ENCODE results near the gene RIMBP2. TPM values are rescaled to one million over a fixed set of nuclear protein-coding genes. Genes with fewer than 3 reads are reported as not detected.

RIMBP2 gene
- total and polyA plus RNA-seq, 7 experiments from 2014 or later: 0.05 TPM; not detected in 6

DNA sequence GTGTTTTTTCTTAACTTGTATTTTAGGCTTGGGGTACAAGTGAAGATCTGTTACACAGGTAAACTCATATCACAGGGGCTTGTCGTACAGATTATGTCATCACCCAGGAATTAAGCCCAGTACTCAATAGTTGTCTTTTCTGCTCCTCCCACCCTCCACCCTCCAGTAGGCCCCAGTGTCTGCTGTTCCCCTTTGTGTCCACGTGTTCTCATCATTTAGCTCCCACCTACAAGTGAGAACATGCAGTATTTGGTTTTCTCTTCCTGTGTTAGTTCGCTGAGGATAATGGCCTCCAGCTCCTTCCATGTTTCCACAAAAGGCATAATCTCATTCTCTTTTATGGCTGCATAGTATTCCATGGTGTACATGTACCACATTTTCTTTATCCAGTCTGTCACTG, 166.7 kb downstream of the RIMBP2 start:
- H3K4me3 Mint-ChIP-seq: no peak overlapping the region
- H3K4me1 Mint-ChIP-seq: no peaks in the 10 kb centered on the region
- H3K9me3 Mint-ChIP-seq: peaks cover 0 to 36% (median 6%) of the 10 kb centered on the region in 11 donors
- intact Hi-C loops (cut with micrococcal nuclease): no loop called here
- Histone ChIP-seq H3K36me3 (ENCODE audit: control insufficient read depth in 2 of 3, insufficient read depth in 3 of 3, low read length in 3 of 3) (no peaks in the 10 kb centered on the region), H3K27me3 (ENCODE audit: control insufficient read depth in 2 of 2, insufficient read depth in 2 of 2, low read length in 2 of 2) (no peaks in the 10 kb centered on the region), H3K27ac (ENCODE audit: low read depth, low read length) (no peak overlapping the region), H3K9me3 (ENCODE audit: control insufficient read depth in 2 of 3, low read length in 3 of 3) (no peaks in the 10 kb centered on the region), H3K4me3 (ENCODE audit: low read length) (no peak overlapping the region), H3K4me1 (ENCODE audit: control insufficient read depth in 2 of 2, insufficient read depth in 2 of 2, low read length in 2 of 2) (no peaks in the 10 kb centered on the region)
- ChIA-PET CTCF (no interaction called here), POLR2A (no interaction called here)
- peaks cover 0 to 4% (median 0%) of the 10 kb centered on the region in 5 donors for H3K36me3 Mint-ChIP-seq
- H3K27me3 Mint-ChIP-seq: peaks cover 0 to 19% (median 6%) of the 10 kb centered on the region in 5 donors
- H3K27ac Mint-ChIP-seq: no peak overlapping the region
- DNase-seq: no peak
- ATAC-seq: no peak

DNA sequence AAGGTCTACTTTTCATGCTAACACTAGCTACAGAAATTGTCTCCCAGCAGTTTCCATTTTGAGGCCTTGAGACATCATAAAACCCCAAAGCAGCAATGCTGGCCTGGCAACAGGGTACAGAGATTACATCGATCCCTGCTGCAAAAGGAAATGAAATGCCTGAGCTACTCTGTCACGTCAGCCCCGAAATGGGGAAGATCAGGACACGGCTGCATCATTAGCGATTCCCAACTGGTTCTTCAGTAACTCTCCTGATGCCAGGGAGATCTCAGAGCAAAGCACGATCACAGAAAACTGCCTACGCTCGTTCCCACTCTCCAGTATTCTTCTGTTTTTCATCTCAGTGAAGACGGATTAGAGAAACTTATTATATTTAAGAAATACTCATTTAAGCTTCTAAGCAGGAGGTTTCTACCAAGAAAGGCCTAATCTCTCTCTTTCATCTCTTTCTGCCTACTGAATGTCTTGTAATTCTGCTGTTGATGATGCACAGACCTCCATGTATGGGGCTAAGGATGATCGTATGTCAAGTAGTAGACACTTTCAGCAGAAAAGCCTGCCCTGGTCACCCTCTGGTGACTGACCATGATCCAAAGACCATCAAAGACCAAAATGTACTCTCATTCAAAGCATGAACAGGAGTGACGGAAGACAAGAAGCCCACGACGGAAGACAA, 168.5 kb downstream of the RIMBP2 start:
- CTCF ChIA-PET: no interaction called here

DNA sequence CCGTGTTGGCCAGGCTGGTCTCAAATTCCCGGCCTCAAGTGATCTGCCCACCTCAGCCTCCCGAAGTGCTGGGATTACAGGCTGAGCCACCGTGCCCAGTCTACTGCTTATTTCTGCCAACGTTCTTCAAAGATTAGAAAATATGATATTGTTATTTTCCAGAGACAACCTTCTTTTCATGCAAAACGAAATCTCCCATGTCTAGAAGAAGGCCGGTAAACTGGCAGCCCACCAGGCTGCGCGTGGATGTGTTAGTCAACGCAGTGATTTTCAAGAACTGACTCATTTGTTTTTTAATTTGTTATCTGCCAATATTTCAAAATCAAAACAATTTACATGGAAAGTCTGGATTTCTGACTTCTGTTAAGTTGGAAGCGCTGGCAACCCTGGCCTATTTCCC, 169.6 kb downstream of the RIMBP2 start:
- POLR2A ChIA-PET: no interaction called here
- Mint-ChIP-seq H3K27ac (no peak overlapping the region), H3K36me3 (peaks cover 0 to 4% (median 0%) of the 10 kb centered on the region in 5 donors), H3K4me3 (no peak overlapping the region), H3K9me3 (peaks cover 3 to 40% (median 7%) of the 10 kb centered on the region in 11 donors), H3K27me3 (peaks cover 0 to 12% (median 6%) of the 10 kb centered on the region in 5 donors), H3K4me1 (no peaks in the 10 kb centered on the region)
- ATAC-seq: no peak
- no peak for DNase-seq
- Histone ChIP-seq H3K9me3 (ENCODE audit: control insufficient read depth in 2 of 3, low read length in 3 of 3) (peaks cover 0 to 3% (median 0%) of the 10 kb centered on the region in 3 experiments), H3K36me3 (ENCODE audit: control insufficient read depth in 2 of 3, insufficient read depth in 3 of 3, low read length in 3 of 3) (no peaks in the 10 kb centered on the region), H3K4me3 (ENCODE audit: low read length) (no peak overlapping the region), H3K4me1 (ENCODE audit: control insufficient read depth in 2 of 2, insufficient read depth in 2 of 2, low read length in 2 of 2) (no peaks in the 10 kb centered on the region), H3K27me3 (ENCODE audit: control insufficient read depth in 2 of 2, insufficient read depth in 2 of 2, low read length in 2 of 2) (no peaks in the 10 kb centered on the region), H3K27ac (ENCODE audit: low read depth, low read length) (no peak overlapping the region)
- CTCF ChIA-PET: no interaction called here
- intact Hi-C loops (cut with micrococcal nuclease): no loop called here

More for the DNA sequence above, 168.5 kb downstream of the RIMBP2 start:
- POLR2A ChIA-PET: no interaction called here
- Mint-ChIP-seq H3K27me3 (peaks cover 0 to 15% (median 6%) of the 10 kb centered on the region in 5 donors), H3K36me3 (peaks cover 0 to 4% (median 0%) of the 10 kb centered on the region in 5 donors), H3K4me3 (no peak overlapping the region), H3K4me1 (no peaks in the 10 kb centered on the region), H3K27ac (no peak overlapping the region), H3K9me3 (peaks cover 0 to 40% (median 6%) of the 10 kb centered on the region in 11 donors)
- Histone ChIP-seq H3K27me3 (ENCODE audit: control insufficient read depth in 2 of 2, insufficient read depth in 2 of 2, low read length in 2 of 2) (no peaks in the 10 kb centered on the region), H3K9me3 (ENCODE audit: control insufficient read depth in 2 of 3, low read length in 3 of 3) (peaks cover 0 to 3% (median 0%) of the 10 kb centered on the region in 3 experiments), H3K36me3 (ENCODE audit: control insufficient read depth in 2 of 3, insufficient read depth in 3 of 3, low read length in 3 of 3) (no peaks in the 10 kb centered on the region), H3K4me3 (ENCODE audit: low read length) (no peak overlapping the region), H3K27ac (ENCODE audit: low read depth, low read length) (no peak overlapping the region), H3K4me1 (ENCODE audit: control insufficient read depth in 2 of 2, insufficient read depth in 2 of 2, low read length in 2 of 2) (no peaks in the 10 kb centered on the region)
- no peak for ATAC-seq
- intact Hi-C loops (cut with micrococcal nuclease): no loop called here
- no peak for DNase-seq

DNA sequence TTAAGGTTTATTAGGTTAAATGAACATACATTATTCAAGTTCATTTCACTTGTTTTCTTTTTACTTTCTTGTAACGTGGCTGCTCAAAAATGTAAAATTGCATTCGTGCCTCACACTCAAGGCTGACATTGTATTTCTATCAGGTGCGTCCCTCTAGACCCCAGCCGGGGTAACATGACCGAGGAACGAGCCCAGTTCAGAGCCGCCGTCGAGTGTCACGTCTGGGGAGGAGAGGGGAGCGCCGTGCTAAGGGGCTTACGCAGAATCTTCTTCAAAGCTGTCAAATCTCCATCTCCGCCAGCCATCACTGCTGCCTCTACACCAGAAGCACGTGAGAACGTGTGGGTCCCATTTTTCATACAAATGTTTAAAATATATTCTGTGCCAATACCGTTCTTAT, 170.6 kb downstream of the RIMBP2 start:
- Histone ChIP-seq H3K4me1 (ENCODE audit: control insufficient read depth in 2 of 2, insufficient read depth in 2 of 2, low read length in 2 of 2) (no peaks in the 10 kb centered on the region), H3K27ac (ENCODE audit: low read depth, low read length) (no peak overlapping the region), H3K9me3 (ENCODE audit: control insufficient read depth in 2 of 3, low read length in 3 of 3) (peaks cover 0 to 3% (median 0%) of the 10 kb centered on the region in 3 experiments), H3K27me3 (ENCODE audit: control insufficient read depth in 2 of 2, insufficient read depth in 2 of 2, low read length in 2 of 2) (no peaks in the 10 kb centered on the region), H3K4me3 (ENCODE audit: low read length) (no peak overlapping the region), H3K36me3 (ENCODE audit: control insufficient read depth in 2 of 3, insufficient read depth in 3 of 3, low read length in 3 of 3) (no peaks in the 10 kb centered on the region)
- H3K27me3 Mint-ChIP-seq: peaks cover 0 to 12% (median 6%) of the 10 kb centered on the region in 5 donors
- no peak overlapping the region for H3K4me3 Mint-ChIP-seq
- H3K4me1 Mint-ChIP-seq: no peaks in the 10 kb centered on the region
- POLR2A ChIA-PET: no interaction called here
- no peak for DNase-seq
- H3K27ac Mint-ChIP-seq: no peak overlapping the region
- H3K36me3 Mint-ChIP-seq: no peaks in the 10 kb centered on the region
- intact Hi-C loops (cut with micrococcal nuclease): no loop called here
- peaks cover 2 to 34% (median 12%) of the 10 kb centered on the region in 11 donors for H3K9me3 Mint-ChIP-seq
- ATAC-seq: no peak
- CTCF ChIA-PET: no interaction called here

DNA sequence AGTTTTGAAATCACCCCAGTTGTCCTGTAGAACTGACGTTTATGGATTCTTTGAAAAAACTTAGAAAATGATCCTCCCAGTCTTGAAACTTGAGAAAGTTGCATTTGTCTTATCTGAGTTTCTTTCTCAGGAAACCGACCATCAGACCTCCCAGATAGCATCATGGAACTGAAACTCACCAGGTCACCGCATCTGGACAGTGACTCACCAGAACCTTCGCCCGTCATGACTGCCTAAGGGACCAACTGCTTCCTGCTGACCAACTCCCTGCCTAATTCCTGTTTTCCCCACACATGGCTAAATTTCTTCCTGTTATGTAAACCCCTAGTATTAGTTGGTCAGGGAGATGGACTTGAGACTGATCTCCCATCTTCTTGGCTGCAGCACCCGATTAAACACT, 175.7 kb downstream of the RIMBP2 start:
- POLR2A ChIA-PET: no interaction called here
- no peak overlapping the region for H3K27ac ChIP-seq (ENCODE audit: low read depth, low read length)
- ATAC-seq: no peak
- Mint-ChIP-seq H3K27ac (no peak overlapping the region), H3K4me1 (no peaks in the 10 kb centered on the region), H3K4me3 (no peak overlapping the region), H3K27me3 (peaks cover 0 to 5% (median 0%) of the 10 kb centered on the region in 5 donors), H3K9me3 (peaks cover 2 to 33% (median 13%) of the 10 kb centered on the region in 11 donors), H3K36me3 (peaks cover 0 to 4% (median 0%) of the 10 kb centered on the region in 5 donors)
- no peaks in the 10 kb centered on the region for H3K4me1 ChIP-seq (ENCODE audit: control insufficient read depth in 2 of 2, insufficient read depth in 2 of 2, low read length in 2 of 2)
- no peaks in the 10 kb centered on the region for H3K36me3 ChIP-seq (ENCODE audit: control insufficient read depth in 2 of 3, insufficient read depth in 3 of 3, low read length in 3 of 3)
- H3K4me3 ChIP-seq (ENCODE audit: low read length): no peak overlapping the region
- intact Hi-C loops (cut with micrococcal nuclease): no loop called here
- DNase-seq: no peak
- H3K27me3 ChIP-seq (ENCODE audit: control insufficient read depth in 2 of 2, insufficient read depth in 2 of 2, low read length in 2 of 2): no peaks in the 10 kb centered on the region
- peaks cover 0 to 3% (median 0%) of the 10 kb centered on the region in 3 experiments for H3K9me3 ChIP-seq (ENCODE audit: control insufficient read depth in 2 of 3, low read length in 3 of 3)
- CTCF ChIA-PET: no interaction called here

DNA sequence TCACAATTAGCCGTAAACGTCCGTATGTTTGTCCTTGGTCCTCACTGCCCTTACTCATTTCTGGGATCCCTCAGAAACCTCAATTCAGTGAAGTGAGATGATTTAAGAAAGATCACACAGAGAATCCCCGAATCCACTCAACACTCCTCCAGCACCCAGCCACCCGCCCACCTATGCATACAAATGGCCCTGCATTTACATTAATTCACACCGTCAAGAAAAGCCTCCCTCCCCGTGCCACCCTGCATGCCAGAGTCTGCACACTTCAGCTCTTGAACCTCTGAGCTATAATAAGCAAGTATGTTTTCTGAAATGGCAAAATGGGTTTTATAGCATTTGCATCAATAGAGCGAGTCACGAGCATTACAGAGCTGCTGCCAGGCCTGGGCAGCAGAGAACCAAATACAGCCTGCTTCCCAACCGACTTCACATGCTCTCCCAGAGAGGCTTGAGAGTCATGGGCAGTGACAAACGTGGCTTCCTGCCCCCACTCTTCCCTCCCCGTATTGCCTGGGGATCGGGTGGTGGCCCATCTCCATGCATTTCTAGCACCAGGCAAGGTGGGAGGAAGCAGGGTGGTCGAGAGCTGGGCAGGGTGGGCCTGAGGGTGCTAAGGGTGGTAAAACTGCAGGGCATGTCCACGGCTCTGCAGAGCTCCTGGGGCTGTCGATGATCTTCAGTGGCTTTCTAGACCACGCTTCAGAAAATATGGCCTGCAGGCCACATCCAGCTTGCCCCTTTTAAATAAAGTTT, 177.6 kb downstream of the RIMBP2 start:
- no peak overlapping the region for H3K27ac ChIP-seq (ENCODE audit: low read depth, low read length)
- no peaks in the 10 kb centered on the region for H3K4me1 ChIP-seq (ENCODE audit: control insufficient read depth in 2 of 2, insufficient read depth in 2 of 2, low read length in 2 of 2)
- no peak for DNase-seq
- peaks cover 0 to 3% (median 0%) of the 10 kb centered on the region in 3 experiments for H3K9me3 ChIP-seq (ENCODE audit: control insufficient read depth in 2 of 3, low read length in 3 of 3)
- Mint-ChIP-seq H3K27me3 (peaks cover 0 to 9% (median 0%) of the 10 kb centered on the region in 5 donors), H3K27ac (no peak overlapping the region), H3K9me3 (peaks cover 2 to 28% (median 13%) of the 10 kb centered on the region in 11 donors), H3K36me3 (peaks cover 0 to 4% (median 0%) of the 10 kb centered on the region in 5 donors), H3K4me1 (no peaks in the 10 kb centered on the region), H3K4me3 (no peak overlapping the region)
- no peaks in the 10 kb centered on the region for H3K36me3 ChIP-seq (ENCODE audit: control insufficient read depth in 2 of 3, insufficient read depth in 3 of 3, low read length in 3 of 3)
- ATAC-seq: no peak
- POLR2A ChIA-PET: no interaction called here
- CTCF ChIA-PET: no interaction called here
- intact Hi-C loops (cut with micrococcal nuclease): no loop called here
- no peak overlapping the region for H3K4me3 ChIP-seq (ENCODE audit: low read length)
- no peaks in the 10 kb centered on the region for H3K27me3 ChIP-seq (ENCODE audit: control insufficient read depth in 2 of 2, insufficient read depth in 2 of 2, low read length in 2 of 2)

All from naive thymus-derived CD4-positive, alpha-beta T cell (primary cell).